NCI-H510A treated with DMSO at 0.1 percent for 48 hours (cell line): Measurements from ENCODE around the gene GOLGA1.
A peak's percentile ranks its signal among the peaks of the same experiment; 100 is the strongest.

Experiments
- DNase-seq: peaks from one replicate; lab custom pipeline; 2025; lab: John Stamatoyannopoulos, UW

Gene GOLGA1

GRCh38 chr9:124835026-124835557 lies 105.8 kb downstream of the GOLGA1 start:
- DNase-seq, result peak; percentile 64

GRCh38 chr9:124834591-124834990 lies 106.3 kb downstream of the GOLGA1 start:
- DNase-seq, result no peak

- DNase-seq, result no peak
Observed at GRCh38 chr9:124831642-124832364, 109.1 kb downstream of the GOLGA1 start.

- no peak for DNase-seq
Observed at GRCh38 chr9:124830593-124830992, 110.3 kb downstream of the GOLGA1 start.

GRCh38 chr9:124829334-124829669 lies 111.6 kb downstream of the GOLGA1 start:
- no peak for DNase-seq

GRCh38 chr9:124828489-124829333 lies 112.2 kb downstream of the GOLGA1 start:
- DNase-seq, result no peak
